Ascending aorta (tissue), 2 donors: ENCODE results near the gene TM4SF5. TPM values are rescaled to one million over a fixed set of nuclear protein-coding genes. Genes with fewer than 3 reads are reported as not detected.

Experiments used
- DNase-seq, 2 donors: peaks; one replicate each; pipeline ENCODE4 v3.0.0-alpha.2; 2019; ENCODE audit warnings: low spot score in 2 of 2
- H3K27ac ChIP-seq, 2 donors: fragments of 200-600 bp; sonication (generic); one replicate each; pipeline ENCODE4 v1.5.1; 2016 to 2017; ENCODE audit warnings: mild to moderate bottlenecking in 1 of 2
- H3K27me3 ChIP-seq: fragments of 200-600 bp; sonication (generic); one replicate; pipeline ENCODE4 v1.5.1; 2017
- H3K36me3 ChIP-seq, 2 donors: fragments of 200-600 bp; sonication (generic); one replicate each; pipeline ENCODE4 v1.5.1; 2016
- H3K4me1 ChIP-seq, 2 donors: fragments of 200-600 bp; sonication (generic); one replicate each; pipeline ENCODE4 v1.5.1; 2016 to 2017; ENCODE audit warnings: mild to moderate bottlenecking in 1 of 2
- H3K4me3 ChIP-seq, 2 donors: fragments of 200-600 bp; sonication (generic); one replicate each; pipeline ENCODE4 v1.5.1; 2016 to 2017; ENCODE audit warnings: mild to moderate bottlenecking in 1 of 2
- H3K9me3 ChIP-seq, 2 donors: fragments of 200-600 bp; sonication (generic); one replicate each; pipeline ENCODE4 v1.5.1; 2016
- intact Hi-C: fragments of 100-400 bp; cut with DNase I; formaldehyde crosslinking; loops from one replicate; pipeline ENCODE4 v1.15.1; 2023
- total RNA-seq: library from RNA; depleted of rRNA; stranded (reverse); fragments of >200 nt; gene quantifications from one replicate; pipeline ENCODE4 v1.1.0, GENCODE V29; 2016
- TF ChIP-seq, protein P1 (sequence below), 3 experiments: fragments of 200-600 bp in 2 of 3; fragments of 450-650 bp in 1 of 3; sonication (generic) in 2 of 3; IDR thresholded peaks; one replicate each; pipeline ENCODE4 v1.5.1; 2016 to 2019; ENCODE audit warnings: antibody characterized with exemption in 3 of 3, mild to moderate bottlenecking in 1 of 3, moderate library complexity in 1 of 3

The TM4SF5 gene
- total RNA-seq, 1 donor from 2014 or later = not detected

DNA sequence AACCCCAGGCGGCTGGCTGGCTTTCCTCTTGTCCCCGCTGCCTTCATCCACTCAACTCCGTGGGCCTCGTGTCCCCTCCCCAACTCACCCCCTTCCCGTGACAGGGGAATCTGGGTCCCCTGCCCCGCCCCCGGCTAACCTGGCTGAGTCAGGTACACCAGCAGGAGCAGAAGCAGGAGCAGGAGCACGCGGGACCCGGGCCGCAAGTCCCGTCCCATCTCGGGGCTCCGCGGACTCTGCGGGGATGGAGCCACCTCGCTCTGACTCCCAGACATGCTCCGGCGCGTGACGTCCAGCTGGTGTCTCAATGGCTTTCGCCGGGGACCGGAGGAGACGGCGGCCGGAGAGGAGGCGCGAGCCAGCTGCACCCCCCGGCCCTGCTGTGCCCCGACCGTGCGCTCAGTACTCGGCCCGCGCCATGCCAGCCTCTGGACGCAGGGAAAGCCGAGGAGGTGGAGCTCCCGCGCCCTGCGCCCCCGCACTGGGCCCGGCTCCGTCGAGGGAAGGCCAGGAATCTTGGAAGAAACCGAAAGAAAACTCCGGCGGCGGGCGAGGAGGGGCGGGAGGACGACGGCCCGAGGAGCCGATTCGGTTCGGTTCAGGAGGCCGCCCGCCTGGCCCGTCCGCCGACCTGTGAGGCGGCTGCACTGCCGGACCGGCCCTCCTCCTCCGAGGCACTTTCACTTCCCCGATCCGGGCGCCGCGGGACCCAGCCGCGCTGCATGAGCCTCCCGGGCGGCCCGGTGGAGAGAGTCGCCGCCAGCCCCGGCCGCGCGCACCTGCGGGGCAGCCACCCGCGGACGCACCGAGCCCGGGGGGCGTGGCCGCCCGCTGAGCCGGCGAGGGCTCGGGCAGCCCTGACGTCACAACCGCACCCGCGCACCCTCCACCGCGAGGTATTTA is 32.3 kb upstream of the TM4SF5 start, which contains the start of the genes CXCL16 and ZMYND15:
Gene CXCL16 (minus strand): TSS at position 807 of the 903 bp plus-strand sequence. CDS start 589 bp downstream, at position 218.
Gene ZMYND15 (plus strand): TSS at position 712 of the 903 bp plus-strand sequence. CDS start 716 bp downstream, outside the sequence.
- Histone ChIP-seq H3K9me3 (no peaks in the 10 kb centered on the region), H3K4me3 (peak within 1 kb of the TSS; percentile 86 to 88), H3K4me1 (peaks cover 0 to 5% of the 10 kb centered on the region in 2 donors), H3K27me3 (no peaks in the 10 kb centered on the region), H3K27ac (peak within 1 kb of the TSS; percentile 51 to 56), H3K36me3 (no peaks in the 10 kb centered on the region)
- DNase-seq = peak in 1 of 2 donors; percentile 78
- intact Hi-C loops = no loop called here
- TF ChIP-seq, protein P1, sequence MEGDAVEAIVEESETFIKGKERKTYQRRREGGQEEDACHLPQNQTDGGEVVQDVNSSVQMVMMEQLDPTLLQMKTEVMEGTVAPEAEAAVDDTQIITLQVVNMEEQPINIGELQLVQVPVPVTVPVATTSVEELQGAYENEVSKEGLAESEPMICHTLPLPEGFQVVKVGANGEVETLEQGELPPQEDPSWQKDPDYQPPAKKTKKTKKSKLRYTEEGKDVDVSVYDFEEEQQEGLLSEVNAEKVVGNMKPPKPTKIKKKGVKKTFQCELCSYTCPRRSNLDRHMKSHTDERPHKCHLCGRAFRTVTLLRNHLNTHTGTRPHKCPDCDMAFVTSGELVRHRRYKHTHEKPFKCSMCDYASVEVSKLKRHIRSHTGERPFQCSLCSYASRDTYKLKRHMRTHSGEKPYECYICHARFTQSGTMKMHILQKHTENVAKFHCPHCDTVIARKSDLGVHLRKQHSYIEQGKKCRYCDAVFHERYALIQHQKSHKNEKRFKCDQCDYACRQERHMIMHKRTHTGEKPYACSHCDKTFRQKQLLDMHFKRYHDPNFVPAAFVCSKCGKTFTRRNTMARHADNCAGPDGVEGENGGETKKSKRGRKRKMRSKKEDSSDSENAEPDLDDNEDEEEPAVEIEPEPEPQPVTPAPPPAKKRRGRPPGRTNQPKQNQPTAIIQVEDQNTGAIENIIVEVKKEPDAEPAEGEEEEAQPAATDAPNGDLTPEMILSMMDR (IDR thresholded peaks at IDR 0.05) = no peak

DNA sequence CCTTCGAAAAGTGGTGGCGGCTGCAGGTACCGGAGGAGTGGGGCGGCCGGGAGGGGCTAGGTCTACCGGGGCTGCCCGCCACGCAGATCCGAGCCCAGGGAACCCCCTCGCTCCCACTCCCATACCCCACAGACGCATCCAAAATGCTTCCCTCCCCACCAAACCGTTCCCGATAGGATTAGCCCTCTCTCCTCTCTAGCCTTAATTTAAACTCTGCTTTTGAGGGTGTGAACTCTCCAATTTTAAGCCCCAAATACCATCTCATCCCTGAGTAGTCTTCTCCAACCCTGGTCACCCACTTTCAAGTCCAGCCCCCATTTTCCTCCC is 31.7 kb upstream of the TM4SF5 start:
- no peaks in the 10 kb centered on the region for H3K36me3 ChIP-seq
- intact Hi-C loops = no loop called here
- H3K27ac ChIP-seq = peak overlapping the region in 1 of 2 donors; percentile 56
- H3K4me1 ChIP-seq = peaks cover 0 to 5% of the 10 kb centered on the region in 2 donors
- peak overlapping the region; percentile 86 to 88 for H3K4me3 ChIP-seq
- TF ChIP-seq, protein P1 (IDR thresholded peaks at IDR 0.05) = no peak
- no peaks in the 10 kb centered on the region for H3K27me3 ChIP-seq
- H3K9me3 ChIP-seq = no peaks in the 10 kb centered on the region
- no peak for DNase-seq

DNA sequence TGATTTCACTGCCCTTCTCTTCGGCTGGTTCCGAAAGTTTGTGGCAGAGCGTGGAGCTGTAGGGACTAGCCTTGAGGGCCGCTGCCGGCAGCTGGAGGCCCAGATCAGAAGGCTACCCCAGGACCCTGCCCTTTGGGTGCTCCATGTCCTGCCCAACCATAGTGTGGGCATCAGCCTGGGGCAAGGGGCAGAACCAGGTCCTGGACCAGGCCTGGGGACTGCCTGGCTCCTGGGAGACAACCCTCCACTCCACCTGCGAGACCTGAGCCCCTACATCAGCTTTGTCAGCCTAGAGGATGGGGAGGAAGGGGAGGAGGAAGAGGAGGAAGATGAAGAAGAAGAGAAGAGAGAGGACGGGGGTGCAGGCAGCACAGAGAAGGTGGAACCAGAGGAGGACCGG is 31.1 kb upstream of the TM4SF5 start:
- peaks cover 6% of the 10 kb centered on the region for H3K27me3 ChIP-seq
- H3K36me3 ChIP-seq = no peaks in the 10 kb centered on the region
- H3K9me3 ChIP-seq = no peaks in the 10 kb centered on the region
- DNase-seq = no peak
- intact Hi-C loops = no loop called here
- peaks cover 0 to 5% of the 10 kb centered on the region in 2 donors for H3K4me1 ChIP-seq
- H3K27ac ChIP-seq = no peak overlapping the region
- H3K4me3 ChIP-seq = peak overlapping the region in 1 of 2 donors; percentile 88
- TF ChIP-seq, protein P1 (IDR thresholded peaks at IDR 0.05) = no peak

DNA sequence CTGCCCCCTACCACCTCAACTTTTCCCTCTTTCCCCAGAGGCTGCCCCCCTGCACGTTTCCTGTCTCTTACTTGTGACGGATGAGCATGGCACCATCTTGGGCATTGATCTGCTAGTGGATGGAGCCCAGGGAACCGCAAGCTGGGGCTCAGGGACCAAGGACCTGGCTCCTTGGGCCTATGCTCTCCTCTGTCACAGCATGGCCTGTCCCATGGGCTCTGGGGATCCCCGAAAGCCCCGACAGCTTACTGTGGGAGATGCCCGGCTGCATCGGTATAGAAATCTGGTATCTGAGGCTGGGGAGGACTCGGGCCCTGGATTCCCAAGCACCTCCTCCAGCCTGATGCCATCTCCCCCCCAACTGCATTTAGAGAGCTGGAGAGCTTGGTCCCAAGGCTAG is 30.1 kb upstream of the TM4SF5 start:
- Histone ChIP-seq H3K36me3 (no peaks in the 10 kb centered on the region), H3K4me1 (peaks cover 0 to 5% of the 10 kb centered on the region in 2 donors), H3K9me3 (no peaks in the 10 kb centered on the region), H3K27me3 (peaks cover 13% of the 10 kb centered on the region), H3K4me3 (no peak overlapping the region), H3K27ac (no peak overlapping the region)
- TF ChIP-seq, protein P1 (IDR thresholded peaks at IDR 0.05) = no peak
- no peak for DNase-seq
- intact Hi-C loops = no loop called here

DNA sequence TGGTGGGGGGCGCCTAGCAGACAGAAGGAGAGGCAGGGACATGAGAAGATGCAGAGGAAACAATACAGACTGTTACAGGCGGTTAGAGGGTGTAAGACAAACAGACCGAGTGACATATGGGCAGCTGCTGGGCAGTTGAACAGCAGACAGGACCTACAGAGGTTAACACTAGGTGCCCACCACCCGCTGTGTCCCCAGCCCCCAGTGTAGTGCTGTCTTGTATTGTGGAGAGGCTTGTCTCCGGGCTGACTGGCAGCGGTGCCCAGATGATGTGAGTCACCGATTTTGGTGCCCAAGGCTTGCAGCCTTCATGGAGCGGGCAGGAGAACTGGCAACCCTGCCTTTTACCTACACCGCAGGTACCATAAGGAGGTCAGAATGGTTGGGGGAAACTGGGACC is 29.6 kb upstream of the TM4SF5 start:
- no peak for DNase-seq
- Histone ChIP-seq H3K36me3 (no peaks in the 10 kb centered on the region), H3K27ac (no peak overlapping the region), H3K4me3 (no peak overlapping the region), H3K27me3 (peaks cover 13% of the 10 kb centered on the region), H3K9me3 (no peaks in the 10 kb centered on the region), H3K4me1 (peaks cover 0 to 5% of the 10 kb centered on the region in 2 donors)
- intact Hi-C loops = no loop called here
- TF ChIP-seq, protein P1 (IDR thresholded peaks at IDR 0.05) = no peak
